Uterus (tissue), 4 donors: ENCODE results near the gene SERPINE1. TPM values are rescaled to one million over a fixed set of nuclear protein-coding genes. Genes with fewer than 3 reads are reported as not detected.

ENCODE experiments used
- DNase-seq, 2 donors: peaks; one replicate each; pipeline ENCODE4 v3.0.0-alpha.2; 2019 to 2020
- H3K27ac ChIP-seq, 2 donors: fragments of 200-600 bp; sonication (generic); 1 replicate in 1 of 2; 2 replicates in 1 of 2; pipeline ENCODE4 v1.5.1; 2016 to 2018
- H3K27me3 ChIP-seq, 2 donors: fragments of 200-600 bp; sonication (generic); one replicate each; pipeline ENCODE4 v1.5.1; 2018 to 2019; ENCODE audit warnings: control low read depth in 1 of 2
- H3K36me3 ChIP-seq, 2 donors: fragments of 200-600 bp; sonication (generic); one replicate each; pipeline ENCODE4 v1.5.1; 2019; ENCODE audit warnings: control low read depth in 1 of 2
- H3K4me1 ChIP-seq, 2 donors: fragments of 200-600 bp; sonication (generic); one replicate each; pipeline ENCODE4 v1.5.1; 2018 to 2019; ENCODE audit warnings: control low read depth in 1 of 2
- H3K4me3 ChIP-seq, 2 donors: fragments of 200-600 bp; sonication (generic); 1 replicate in 1 of 2; 2 replicates in 1 of 2; pipeline ENCODE4 v1.5.1; 2018 to 2019; ENCODE audit warnings: mild to moderate bottlenecking in 1 of 2
- H3K9me3 ChIP-seq, 2 donors: fragments of 200-600 bp; sonication (generic); one replicate each; pipeline ENCODE4 v1.5.1; 2019; ENCODE audit warnings: control low read depth in 1 of 2
- POLR2A ChIP-seq, 2 donors: fragments of 450-650 bp; IDR thresholded peaks; one replicate each; pipeline ENCODE4 v1.6.1; 2016; ENCODE audit warnings: antibody characterized with exemption in 2 of 2, mild to moderate bottlenecking in 1 of 2, moderate library complexity in 1 of 2
- intact Hi-C: fragments of 100-400 bp; cut with DNase I; formaldehyde crosslinking; loops from one replicate; pipeline ENCODE4 v1.15.1; 2023; ENCODE audit warnings: low total_unique reads
- total RNA-seq, 4 donors: library from RNA; depleted of rRNA in 3 of 4; stranded (reverse); fragments of >200 nt in 3 of 4; gene quantifications; one replicate each; pipeline versions ENCODE4 v1.1.0 to v1.2.4, GENCODE V29; 2014 to 2023
- TF ChIP-seq, protein P1 (sequence below), 4 experiments: fragments of 200-600 bp in 2 of 4; fragments of 450-650 bp in 2 of 4; sonication (generic) in 2 of 4; IDR thresholded peaks; one replicate each; pipeline ENCODE4 v1.5.1; 2016 to 2019; ENCODE audit warnings: antibody characterized with exemption in 4 of 4, mild to moderate bottlenecking in 2 of 4, moderate library complexity in 1 of 4
- donor health status: DM: yes; HTN: yes; CAD: no.

Gene SERPINE1
- total RNA-seq, 4 donors from 2014 or later: 0.51 to 10.6 (median 5.5) TPM

DNA sequence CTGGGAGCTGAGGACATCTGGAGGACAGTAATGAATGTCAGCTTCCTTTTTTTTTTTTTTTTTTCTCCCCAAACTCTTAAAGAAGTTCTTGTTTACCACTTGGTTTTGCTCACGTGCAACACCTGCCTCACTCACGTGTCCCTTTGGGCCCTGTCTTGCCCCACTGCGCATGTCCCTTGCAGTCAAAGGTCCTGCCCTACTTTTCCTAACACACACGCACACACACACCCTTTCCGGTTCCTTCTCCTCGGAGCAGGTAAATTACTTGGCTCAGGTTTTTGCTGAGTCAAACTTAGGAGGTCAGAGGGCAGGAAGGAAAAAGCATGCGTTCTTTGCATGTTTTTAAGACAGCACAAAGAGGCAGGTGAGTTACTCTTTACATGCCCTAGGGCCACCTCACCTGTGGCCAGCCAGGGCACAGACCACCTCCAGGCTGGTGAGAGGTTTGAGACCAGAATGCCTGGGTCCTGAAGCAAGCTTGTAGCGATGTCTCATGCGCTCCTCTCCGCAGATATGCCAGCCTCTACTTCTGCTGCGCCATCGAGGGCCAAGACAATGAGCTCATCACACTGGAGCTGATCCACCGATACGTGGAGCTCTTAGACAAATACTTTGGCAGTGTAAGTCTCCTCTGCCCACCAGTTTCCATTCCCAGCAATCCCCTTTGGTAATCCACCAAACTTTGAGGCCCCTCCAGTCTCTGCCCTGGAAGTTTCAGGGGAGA, 30.1 kb downstream of the SERPINE1 start:
- Histone ChIP-seq H3K4me1 (peaks cover 5 to 9% of the 10 kb centered on the region in 2 donors), H3K27ac (no peak overlapping the region), H3K4me3 (no peak overlapping the region), H3K36me3 (no peaks in the 10 kb centered on the region), H3K9me3 (no peaks in the 10 kb centered on the region), H3K27me3 (peaks cover 0 to under 1% of the 10 kb centered on the region in 2 donors)
- intact Hi-C loops: no loop called here
- no peak for DNase-seq
- no peak for TF ChIP-seq POLR2A (IDR thresholded peaks at IDR 0.05)
- TF ChIP-seq, protein P1, sequence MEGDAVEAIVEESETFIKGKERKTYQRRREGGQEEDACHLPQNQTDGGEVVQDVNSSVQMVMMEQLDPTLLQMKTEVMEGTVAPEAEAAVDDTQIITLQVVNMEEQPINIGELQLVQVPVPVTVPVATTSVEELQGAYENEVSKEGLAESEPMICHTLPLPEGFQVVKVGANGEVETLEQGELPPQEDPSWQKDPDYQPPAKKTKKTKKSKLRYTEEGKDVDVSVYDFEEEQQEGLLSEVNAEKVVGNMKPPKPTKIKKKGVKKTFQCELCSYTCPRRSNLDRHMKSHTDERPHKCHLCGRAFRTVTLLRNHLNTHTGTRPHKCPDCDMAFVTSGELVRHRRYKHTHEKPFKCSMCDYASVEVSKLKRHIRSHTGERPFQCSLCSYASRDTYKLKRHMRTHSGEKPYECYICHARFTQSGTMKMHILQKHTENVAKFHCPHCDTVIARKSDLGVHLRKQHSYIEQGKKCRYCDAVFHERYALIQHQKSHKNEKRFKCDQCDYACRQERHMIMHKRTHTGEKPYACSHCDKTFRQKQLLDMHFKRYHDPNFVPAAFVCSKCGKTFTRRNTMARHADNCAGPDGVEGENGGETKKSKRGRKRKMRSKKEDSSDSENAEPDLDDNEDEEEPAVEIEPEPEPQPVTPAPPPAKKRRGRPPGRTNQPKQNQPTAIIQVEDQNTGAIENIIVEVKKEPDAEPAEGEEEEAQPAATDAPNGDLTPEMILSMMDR (IDR thresholded peaks at IDR 0.05): no peak

DNA sequence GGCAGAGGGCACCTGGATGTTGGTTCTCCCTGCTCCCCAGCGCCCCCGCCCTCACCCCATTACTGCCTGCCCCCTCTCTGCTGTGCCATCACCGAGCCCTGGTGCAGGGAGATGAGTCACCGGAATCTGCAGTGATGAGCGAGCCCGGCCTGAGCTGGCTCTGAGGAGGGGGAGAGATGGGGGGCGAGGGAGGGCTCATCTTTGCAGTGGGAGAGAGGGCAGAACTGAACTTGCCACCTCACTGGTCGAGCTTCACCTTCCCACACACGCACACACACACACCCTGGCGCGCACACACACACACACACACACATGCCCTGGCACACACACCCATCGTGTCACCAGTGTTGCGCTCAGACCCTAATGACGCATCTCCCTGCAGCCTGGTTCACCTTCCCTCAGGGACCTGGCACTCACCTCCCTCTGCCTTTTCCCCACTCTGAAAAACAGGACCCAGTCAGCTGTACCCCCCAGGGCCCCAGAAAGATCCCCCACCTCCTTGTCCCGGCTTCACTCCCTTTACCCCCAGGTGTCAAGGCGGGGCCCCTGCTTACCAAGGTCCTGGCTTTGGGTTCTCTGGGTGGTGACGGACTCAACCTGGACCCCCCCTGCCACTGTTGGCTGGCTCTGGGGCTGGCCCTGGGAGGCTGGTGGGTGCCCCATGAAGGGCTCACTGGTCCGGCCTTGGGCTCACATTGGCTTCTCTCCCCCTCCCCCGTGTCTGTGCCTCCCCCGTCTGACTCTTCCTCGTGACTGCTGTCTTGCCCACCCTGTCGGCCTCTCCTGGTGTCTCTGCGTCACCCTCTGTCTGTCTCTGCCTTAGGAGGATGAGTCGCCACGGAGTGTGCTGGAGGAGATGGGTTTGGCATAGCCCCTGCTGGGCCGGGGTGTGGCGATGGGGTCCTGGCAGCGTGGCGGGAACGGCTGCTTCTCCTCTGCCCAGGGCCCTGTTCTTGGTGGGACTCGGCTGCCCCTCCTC, 33.1 kb downstream of the SERPINE1 start:
- Histone ChIP-seq H3K4me1 (peaks cover 10 to 28% of the 10 kb centered on the region in 2 donors), H3K27ac (no peak overlapping the region), H3K36me3 (no peaks in the 10 kb centered on the region), H3K27me3 (peaks cover 12 to 16% of the 10 kb centered on the region in 2 donors), H3K9me3 (no peaks in the 10 kb centered on the region), H3K4me3 (no peak overlapping the region)
- intact Hi-C loops: no loop called here
- no peak for DNase-seq
- TF ChIP-seq POLR2A (IDR thresholded peaks at IDR 0.05): no peak
- TF ChIP-seq, protein P1 (IDR thresholded peaks at IDR 0.05): no peak

DNA sequence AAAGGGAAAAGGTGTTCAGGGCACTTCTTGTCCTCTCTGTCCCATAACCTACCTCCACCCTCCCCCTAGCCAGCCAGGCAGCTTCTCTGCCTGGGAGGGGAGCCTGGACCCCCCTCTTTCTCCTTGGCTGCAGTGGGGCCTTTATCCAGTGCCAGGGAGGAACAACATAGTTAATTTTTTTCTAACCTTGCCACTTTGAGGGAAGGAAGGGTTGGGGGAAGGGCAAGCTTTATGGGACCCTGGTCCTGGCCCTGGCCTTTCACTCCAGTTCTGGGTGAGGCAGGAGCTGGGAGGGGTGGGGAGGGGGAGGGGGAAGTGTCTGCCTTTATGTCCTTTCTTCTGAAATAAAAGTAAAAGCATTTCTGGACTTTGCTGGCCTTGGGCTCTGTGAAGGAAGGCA, 34.0 kb downstream of the SERPINE1 start:
- Histone ChIP-seq H3K27me3 (peaks cover 16 to 25% of the 10 kb centered on the region in 2 donors), H3K36me3 (no peaks in the 10 kb centered on the region), H3K27ac (no peak overlapping the region), H3K4me3 (no peak overlapping the region), H3K4me1 (peaks cover 6 to 23% of the 10 kb centered on the region in 2 donors), H3K9me3 (no peaks in the 10 kb centered on the region)
- no peak for TF ChIP-seq POLR2A (IDR thresholded peaks at IDR 0.05)
- TF ChIP-seq, protein P1 (IDR thresholded peaks at IDR 0.05): no peak
- intact Hi-C loops: no loop called here
- no peak for DNase-seq

DNA sequence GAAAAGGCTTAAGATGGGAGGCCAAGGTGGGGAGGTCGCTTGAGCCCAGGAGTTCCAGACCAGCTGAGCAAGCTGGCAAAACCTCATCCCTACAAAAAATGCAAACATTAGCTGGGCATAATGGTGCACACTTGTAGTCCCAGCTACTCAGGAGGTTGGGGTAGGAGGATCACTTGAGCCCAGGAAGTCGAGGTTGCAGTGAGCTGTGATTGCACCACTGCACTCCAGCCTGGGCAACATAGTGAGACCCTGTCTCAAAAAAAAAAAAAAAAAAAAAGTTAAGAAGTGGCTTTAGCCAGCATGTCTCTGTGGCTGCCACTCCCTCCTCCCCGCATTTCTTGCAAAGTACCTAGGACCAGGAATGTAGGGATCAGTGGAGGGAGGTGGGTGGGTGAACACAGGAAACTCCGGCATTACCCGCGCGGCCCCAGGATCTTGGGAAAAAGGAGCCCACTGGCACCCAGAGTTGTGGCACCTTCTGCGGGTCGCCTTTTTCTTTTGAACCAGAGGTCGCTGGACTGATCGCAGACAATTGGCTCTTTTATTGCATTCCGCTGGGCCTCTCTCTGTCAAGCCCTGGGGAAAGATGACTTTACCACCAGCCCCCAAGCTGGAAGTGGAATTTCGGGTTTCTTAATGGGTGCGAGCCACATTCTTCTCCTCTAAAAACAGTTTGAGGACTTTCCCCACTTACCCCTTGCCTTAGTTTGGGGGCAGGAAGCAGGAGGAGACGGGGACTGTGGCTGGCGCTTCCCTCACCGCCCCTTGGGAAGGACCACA, 35.0 kb downstream of the SERPINE1 start:
- H3K27ac ChIP-seq: no peak overlapping the region
- peaks cover 6 to 23% of the 10 kb centered on the region in 2 donors for H3K4me1 ChIP-seq
- peaks cover 24 to 30% of the 10 kb centered on the region in 2 donors for H3K27me3 ChIP-seq
- H3K9me3 ChIP-seq: no peaks in the 10 kb centered on the region
- DNase-seq: no peak
- intact Hi-C loops: no loop called here
- no peaks in the 10 kb centered on the region for H3K36me3 ChIP-seq
- no peak overlapping the region for H3K4me3 ChIP-seq
- TF ChIP-seq, protein P1 (IDR thresholded peaks at IDR 0.05): no peak
- TF ChIP-seq POLR2A (IDR thresholded peaks at IDR 0.05): no peak
